Adrenal gland (tissue), 5 donors: Measurements from ENCODE around the gene SLC39A5.
A peak's percentile ranks its signal among the peaks of the same experiment; 100 is the strongest.

Experiments used
- CTCF ChIP-seq, 6 experiments: fragments of 450-650 bp in 4 of 6; fragments of 200-600 bp in 2 of 6; sonication (generic) in 1 of 6; IDR thresholded peaks; 1 replicate in 5 of 6; 2 replicates in 1 of 6; pipeline versions ENCODE4 v1.5.1 to v1.8.0; 2016 to 2021; ENCODE audit warnings: antibody characterized with exemption in 6 of 6, mild to moderate bottlenecking in 2 of 6, moderate library complexity in 1 of 6
- POLR2A ChIP-seq, 2 donors: fragments of 450-650 bp; IDR thresholded peaks; one replicate each; pipeline ENCODE4 v1.6.1; 2017; ENCODE audit warnings: antibody characterized with exemption in 2 of 2, mild to moderate bottlenecking in 2 of 2, moderate library complexity in 1 of 2
- donor health status: DM: no; HTN: no; CAD: no.

GRCh38 chr12:56266693-56267442 lies 37.0 kb downstream of the SLC39A5 start, which contains the start of gene COQ10A:
- TF ChIP-seq CTCF (IDR thresholded peaks at IDR 0.05): peak; percentile 43 to 82 (median 70)
- TF ChIP-seq POLR2A (IDR thresholded peaks at IDR 0.05): peak; percentile 95 to 96
